Measurements from ENCODE around the gene LFNG. TPM values are rescaled to one million over a fixed set of nuclear protein-coding genes. Genes with fewer than 3 reads are reported as not detected.

Gene LFNG
- total and polyA plus RNA-seq, 2 of the 13 experiments (the other 11 are each of a cell fraction or from before 2014, with no cell fraction given): 0.44 to 1.5 TPM

DNA sequence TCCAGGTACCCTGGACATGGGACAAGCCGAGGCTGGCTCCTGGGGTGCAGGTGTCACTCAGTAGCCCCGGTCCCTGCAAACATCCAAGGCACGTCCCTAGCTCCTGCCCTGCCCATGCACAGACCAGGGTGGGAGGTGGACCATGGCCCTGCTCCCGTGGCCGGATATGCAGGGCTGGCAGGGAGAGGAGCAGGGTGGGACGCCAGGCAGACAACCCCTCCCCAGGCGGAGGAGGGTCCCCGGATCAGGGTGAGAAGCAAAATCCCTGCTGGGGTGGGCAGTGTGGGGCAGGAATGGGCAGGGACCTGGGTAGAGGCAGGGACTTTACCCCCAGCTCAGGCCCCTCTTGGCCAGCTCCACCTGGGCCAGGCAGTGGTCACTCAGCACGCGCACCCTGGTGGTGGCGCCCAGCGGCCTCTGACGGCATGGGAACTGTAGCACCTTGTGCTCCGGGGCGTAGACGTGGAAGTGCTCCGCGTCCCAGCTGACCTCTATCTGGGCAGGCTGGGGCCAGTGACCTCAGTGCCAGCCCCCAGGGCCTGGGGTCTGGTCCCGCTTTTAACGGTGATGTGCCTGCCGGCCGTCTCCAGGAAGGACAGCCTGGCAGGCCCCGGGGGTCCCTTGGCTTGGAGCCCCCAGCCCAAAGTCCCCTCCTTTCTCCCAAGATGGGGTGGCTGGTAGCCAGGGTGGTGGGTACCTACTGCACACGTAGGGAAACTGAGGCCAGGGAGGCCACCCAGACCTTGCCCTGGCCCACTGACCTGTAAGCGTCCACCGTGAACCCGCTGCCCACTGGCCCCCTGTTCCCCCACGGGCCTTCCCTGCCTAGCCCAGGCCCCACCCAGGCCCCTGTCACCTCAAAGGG is 44.5 kb upstream of the LFNG start:
- CTCF ChIA-PET (ENCODE audit: low intra/inter-chr PET ratio, low total read pairs): interaction anchor here (1.1 to 1.2 kb wide), 2 partner anchors 23 to 206 kb away, joined by 3 read pairs; no protein-coding TSS in a partner anchor
- H3K27ac ChIP-seq (ENCODE audit: extremely low read length, insufficient read depth, low read length): no peak overlapping the region
- ATAC-seq: peak; percentile 73
- 12% methylated on average over 11 of the region's 28 CpGs for WGBS (ENCODE audit: low lambda C conversion rate)
- H3K9ac ChIP-seq (ENCODE audit: insufficient read depth, low read depth, low read length): 0 out of 2 replicates have a peak overlapping the region, but pooled peaks have one; percentile 43
- no peaks in the 10 kb centered on the region for H4K20me1 ChIP-seq (ENCODE audit: insufficient read depth, low read length)
- intact Hi-C loops (cut with micrococcal nuclease; ENCODE audit: unreplicated experiment) (loop anchor here (5.0 to 10.0 kb wide), 2 partner anchors 47 to 90 kb away; no protein-coding TSS in a partner anchor), in situ Hi-C loops (cut with HindIII; ENCODE audit: extremely low pct_ligation_motif_present, low pct_unique_long_range_greater_than_20kb) (no loop called here)
- H2AFZ ChIP-seq (ENCODE audit: low read length): peak overlapping the region; percentile 54
- peaks cover 12 to 63% of the 10 kb centered on the region in 2 experiments for H3K27me3 ChIP-seq (ENCODE audit: control insufficient read depth in 1 of 2, insufficient read depth in 2 of 2, low read length in 2 of 2)
- no peaks in the 10 kb centered on the region for H3K79me2 ChIP-seq (ENCODE audit: insufficient read depth, low read length)
- POLR2A ChIA-PET: interaction anchor here (1.0 kb wide), 1 partner anchor 23 kb away, joined by 4 read pairs; no protein-coding TSS in a partner anchor
- DNase-seq (ENCODE audit: low spot score): peak; percentile 29
- peak overlapping the region; percentile 72 for H3K4me2 ChIP-seq (ENCODE audit: low read depth, low read length)
- H3K4me1 ChIP-seq (ENCODE audit: insufficient read depth, low read length): peaks cover 56% of the 10 kb centered on the region
- H3K36me3 ChIP-seq (replicated peaks in 1 of 2; ENCODE audit: control insufficient read depth in 1 of 2, insufficient read depth in 2 of 2, low read length in 2 of 2): no peaks in the 10 kb centered on the region
- peak overlapping the region; percentile 10 to 62 (median 24); a peak in 4 of 6 replicates for H3K4me3 ChIP-seq (replicated peaks in 1 of 3; ENCODE audit: insufficient read depth in 1 of 3, low read depth in 2 of 3, low read length in 3 of 3)
- FAIRE-seq: no peak
- no TSS peak for BruUV-seq (replicated peaks)
- no peaks in the 10 kb centered on the region for H3K9me3 ChIP-seq (ENCODE audit: low read length)
- TF ChIP-seq MBD4 (IDR thresholded peaks at IDR 0.05; ENCODE audit: borderline replicate concordance, low read length): no peak
- TF ChIP-seq, protein P1, sequence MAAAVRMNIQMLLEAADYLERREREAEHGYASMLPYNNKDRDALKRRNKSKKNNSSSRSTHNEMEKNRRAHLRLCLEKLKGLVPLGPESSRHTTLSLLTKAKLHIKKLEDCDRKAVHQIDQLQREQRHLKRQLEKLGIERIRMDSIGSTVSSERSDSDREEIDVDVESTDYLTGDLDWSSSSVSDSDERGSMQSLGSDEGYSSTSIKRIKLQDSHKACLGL (CRISPR knock-in tag; IDR thresholded peaks at IDR 0.05): peak; percentile 31; the same call in 1 of the 2 replicates
- TF ChIP-seq MYC (CRISPR knock-in tag; IDR thresholded peaks at IDR 0.05; ENCODE audit: borderline replicate concordance): peak; percentile 65; the same call in 1 of the 2 replicates
- TF ChIP-seq, protein P2, sequence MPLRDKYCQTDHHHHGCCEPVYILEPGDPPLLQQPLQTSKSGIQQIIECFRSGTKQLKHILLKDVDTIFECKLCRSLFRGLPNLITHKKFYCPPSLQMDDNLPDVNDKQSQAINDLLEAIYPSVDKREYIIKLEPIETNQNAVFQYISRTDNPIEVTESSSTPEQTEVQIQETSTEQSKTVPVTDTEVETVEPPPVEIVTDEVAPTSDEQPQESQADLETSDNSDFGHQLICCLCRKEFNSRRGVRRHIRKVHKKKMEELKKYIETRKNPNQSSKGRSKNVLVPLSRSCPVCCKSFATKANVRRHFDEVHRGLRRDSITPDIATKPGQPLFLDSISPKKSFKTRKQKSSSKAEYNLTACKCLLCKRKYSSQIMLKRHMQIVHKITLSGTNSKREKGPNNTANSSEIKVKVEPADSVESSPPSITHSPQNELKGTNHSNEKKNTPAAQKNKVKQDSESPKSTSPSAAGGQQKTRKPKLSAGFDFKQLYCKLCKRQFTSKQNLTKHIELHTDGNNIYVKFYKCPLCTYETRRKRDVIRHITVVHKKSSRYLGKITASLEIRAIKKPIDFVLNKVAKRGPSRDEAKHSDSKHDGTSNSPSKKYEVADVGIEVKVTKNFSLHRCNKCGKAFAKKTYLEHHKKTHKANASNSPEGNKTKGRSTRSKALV (CRISPR knock-in tag; IDR thresholded peaks at IDR 0.05): no peak
- TF ChIP-seq RAD21 (CRISPR knock-in tag; IDR thresholded peaks at IDR 0.05): 0 out of 2 replicates have a peak, but pooled peaks have one; percentile 38
- no peak for TF ChIP-seq ZNF562 (CRISPR knock-in tag; IDR thresholded peaks at IDR 0.05; ENCODE audit: borderline replicate concordance)
- peak; percentile 54; the same call in 1 of the 2 replicates for TF ChIP-seq SALL1 (CRISPR knock-in tag; IDR thresholded peaks at IDR 0.05)
- no peak for TF ChIP-seq TEAD2 (CRISPR knock-in tag; IDR thresholded peaks at IDR 0.05)
- peak; percentile 77 for TF ChIP-seq ZNF121 (CRISPR knock-in tag; IDR thresholded peaks at IDR 0.05)
- no peak for TF ChIP-seq HNRNPH1 (optimal IDR thresholded peaks at IDR 0.05; ENCODE audit: low read depth, low read length)
- TF ChIP-seq, protein P3, sequence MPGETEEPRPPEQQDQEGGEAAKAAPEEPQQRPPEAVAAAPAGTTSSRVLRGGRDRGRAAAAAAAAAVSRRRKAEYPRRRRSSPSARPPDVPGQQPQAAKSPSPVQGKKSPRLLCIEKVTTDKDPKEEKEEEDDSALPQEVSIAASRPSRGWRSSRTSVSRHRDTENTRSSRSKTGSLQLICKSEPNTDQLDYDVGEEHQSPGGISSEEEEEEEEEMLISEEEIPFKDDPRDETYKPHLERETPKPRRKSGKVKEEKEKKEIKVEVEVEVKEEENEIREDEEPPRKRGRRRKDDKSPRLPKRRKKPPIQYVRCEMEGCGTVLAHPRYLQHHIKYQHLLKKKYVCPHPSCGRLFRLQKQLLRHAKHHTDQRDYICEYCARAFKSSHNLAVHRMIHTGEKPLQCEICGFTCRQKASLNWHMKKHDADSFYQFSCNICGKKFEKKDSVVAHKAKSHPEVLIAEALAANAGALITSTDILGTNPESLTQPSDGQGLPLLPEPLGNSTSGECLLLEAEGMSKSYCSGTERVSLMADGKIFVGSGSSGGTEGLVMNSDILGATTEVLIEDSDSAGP (CRISPR knock-in tag; IDR thresholded peaks at IDR 0.05; ENCODE audit: borderline replicate concordance): no peak; the same call in 1 of the 2 replicates
- TF ChIP-seq, protein P4, sequence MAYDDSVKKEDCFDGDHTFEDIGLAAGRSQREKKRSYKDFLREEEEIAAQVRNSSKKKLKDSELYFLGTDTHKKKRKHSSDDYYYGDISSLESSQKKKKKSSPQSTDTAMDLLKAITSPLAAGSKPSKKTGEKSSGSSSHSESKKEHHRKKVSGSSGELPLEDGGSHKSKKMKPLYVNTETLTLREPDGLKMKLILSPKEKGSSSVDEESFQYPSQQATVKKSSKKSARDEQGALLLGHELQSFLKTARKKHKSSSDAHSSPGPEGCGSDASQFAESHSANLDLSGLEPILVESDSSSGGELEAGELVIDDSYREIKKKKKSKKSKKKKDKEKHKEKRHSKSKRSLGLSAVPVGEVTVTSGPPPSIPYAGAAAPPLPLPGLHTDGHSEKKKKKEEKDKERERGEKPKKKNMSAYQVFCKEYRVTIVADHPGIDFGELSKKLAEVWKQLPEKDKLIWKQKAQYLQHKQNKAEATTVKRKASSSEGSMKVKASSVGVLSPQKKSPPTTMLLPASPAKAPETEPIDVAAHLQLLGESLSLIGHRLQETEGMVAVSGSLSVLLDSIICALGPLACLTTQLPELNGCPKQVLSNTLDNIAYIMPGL (CRISPR knock-in tag; IDR thresholded peaks at IDR 0.05; ENCODE audit: borderline replicate concordance in 1 of 2, low read depth in 1 of 2): 0 out of 4 replicates have a peak, but pooled peaks have one; percentile 44 to 51
- TF ChIP-seq BCL6 (CRISPR knock-in tag; IDR thresholded peaks at IDR 0.05): no peak
- 0 out of 2 replicates have a peak, but pooled peaks have one; percentile 24 for TF ChIP-seq RXRB (CRISPR knock-in tag; IDR thresholded peaks at IDR 0.05; ENCODE audit: borderline replicate concordance)
- peak; percentile 41; the same call in 1 of the 2 replicates for TF ChIP-seq KDM2A (CRISPR knock-in tag; IDR thresholded peaks at IDR 0.05; ENCODE audit: borderline replicate concordance, low read depth)
- TF ChIP-seq, protein P5, sequence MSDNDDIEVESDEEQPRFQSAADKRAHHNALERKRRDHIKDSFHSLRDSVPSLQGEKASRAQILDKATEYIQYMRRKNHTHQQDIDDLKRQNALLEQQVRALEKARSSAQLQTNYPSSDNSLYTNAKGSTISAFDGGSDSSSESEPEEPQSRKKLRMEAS (IDR thresholded peaks at IDR 0.05): peak; percentile 37; the same call in 1 of the 2 replicates

Data from HepG2 (cell line).